HepG2 (cell line): Measurements from ENCODE around the gene BPIFB6. TPM values are rescaled to one million over a fixed set of nuclear protein-coding genes. Genes with fewer than 3 reads are reported as not detected.
A peak's percentile ranks its signal among the peaks of the same experiment; 100 is the strongest.

Experiments
- BORCS8-MEF2B ChIP-seq: sonication (generic); formaldehyde crosslinking; IDR thresholded peaks from 2 replicates; pipeline ENCODE4 v1.8.0; 2022; ENCODE audit warnings: mild to moderate bottlenecking, missing genetic modification reagents
- CC2D1A ChIP-seq: sonication (generic); formaldehyde crosslinking; IDR thresholded peaks from 2 replicates; pipeline ENCODE4 v1.8.1; 2023; ENCODE audit warnings: mild to moderate bottlenecking, missing genetic modification reagents
- CREB1 ChIP-seq, 2 experiments: fragments of 450-650 bp in 1 of 2; IDR thresholded peaks; 2 replicates each; pipeline ENCODE4 v1.6.1; 2016 to 2017; ENCODE audit warnings: control low read depth in 1 of 2, mild to moderate bottlenecking in 1 of 2, missing compliant biosample characterization in 1 of 2, missing genetic modification characterization in 1 of 2
- HDAC2 ChIP-seq: sonication (generic); formaldehyde crosslinking; IDR thresholded peaks from 2 replicates; pipeline ENCODE4 v1.4.0; 2020; ENCODE audit warnings: missing genetic modification reagents
- HNF4G ChIP-seq, 2 experiments: sonication (generic) in 1 of 2; formaldehyde crosslinking in 1 of 2; IDR thresholded peaks; 2 replicates each; pipeline versions ENCODE4 v1.4.0 to v1.6.1; 2011 to 2020; ENCODE audit warnings: borderline replicate concordance in 2 of 2, low read depth in 2 of 2, mild to moderate bottlenecking in 2 of 2, low read length in 1 of 2, missing genetic modification reagents in 1 of 2, moderate library complexity in 1 of 2
- MYC ChIP-seq: sonication (generic); formaldehyde crosslinking; IDR thresholded peaks from 2 replicates; pipeline ENCODE4 v1.9.0; 2021; ENCODE audit warnings: missing genetic modification reagents, borderline replicate concordance
- MYPOP ChIP-seq: sonication (generic); formaldehyde crosslinking; IDR thresholded peaks from 2 replicates; pipeline ENCODE4 v1.8.1; 2023; ENCODE audit warnings: mild to moderate bottlenecking, moderate library complexity, missing genetic modification reagents
- SOX13 ChIP-seq, 3 experiments: fragments of 450-650 bp in 1 of 3; sonication (generic) in 1 of 3; formaldehyde crosslinking in 1 of 3; IDR thresholded peaks in 2 of 3; conservative IDR thresholded peaks in 1 of 3; 2 replicates each; pipeline versions ENCODE4 v1.5.0 to v1.6.1; 2016 to 2020; ENCODE audit warnings: antibody characterized with exemption in 1 of 3, mild to moderate bottlenecking in 1 of 3, missing compliant biosample characterization in 1 of 3, missing genetic modification reagents in 1 of 3, moderate library complexity in 1 of 3
- STAT6 ChIP-seq: sonication (generic); formaldehyde crosslinking; IDR thresholded peaks from 2 replicates; pipeline ENCODE4 v1.4.0; 2020; ENCODE audit warnings: missing genetic modification reagents, mild to moderate bottlenecking, borderline replicate concordance
- TFDP2 ChIP-seq: sonication (generic); formaldehyde crosslinking; IDR thresholded peaks from 2 replicates; pipeline ENCODE4 v1.4.0; 2020; ENCODE audit warnings: missing genetic modification reagents
- TSC22D2 ChIP-seq: sonication (generic); formaldehyde crosslinking; IDR thresholded peaks from 2 replicates; pipeline ENCODE4 v1.5.1; 2020; ENCODE audit warnings: missing genetic modification reagents, mild to moderate bottlenecking, borderline replicate concordance
- XBP1 ChIP-seq: sonication (generic); formaldehyde crosslinking; IDR thresholded peaks from 2 replicates; pipeline ENCODE4 v1.5.0; 2020; ENCODE audit warnings: missing genetic modification reagents
- YEATS2 ChIP-seq: sonication (generic); formaldehyde crosslinking; IDR thresholded peaks from 2 replicates; pipeline ENCODE4 v1.4.0; 2020; ENCODE audit warnings: missing genetic modification reagents, borderline replicate concordance
- ZBTB25 ChIP-seq: IDR thresholded peaks from 2 replicates; pipeline ENCODE4 v1.6.1; 2018; ENCODE audit warnings: missing genetic modification reagents
- ZFP90 ChIP-seq: sonication (generic); formaldehyde crosslinking; IDR thresholded peaks from 2 replicates; pipeline ENCODE4 v1.8.0; 2022; ENCODE audit warnings: missing genetic modification reagents, mild to moderate bottlenecking, inconsistent platforms, borderline replicate concordance
- ZNF274 ChIP-seq: sonication (generic); formaldehyde crosslinking; IDR thresholded peaks from 2 replicates; pipeline ENCODE4 v1.5.1; 2020; ENCODE audit warnings: mild to moderate bottlenecking, missing genetic modification reagents
- ZNF431 ChIP-seq: sonication (generic); formaldehyde crosslinking; IDR thresholded peaks from 2 replicates; pipeline ENCODE4 v1.9.0; 2022; ENCODE audit warnings: missing genetic modification reagents, low read depth, mild to moderate bottlenecking, borderline replicate concordance
- ZNF503 ChIP-seq: sonication (generic); formaldehyde crosslinking; IDR thresholded peaks from 2 replicates; pipeline ENCODE4 v1.4.0; 2020; ENCODE audit warnings: missing genetic modification reagents
- ZNF878 ChIP-seq: sonication (generic); formaldehyde crosslinking; IDR thresholded peaks from 2 replicates; pipeline ENCODE4 v1.8.1; 2023; ENCODE audit warnings: mild to moderate bottlenecking, missing genetic modification reagents, moderate library complexity
- polyA plus RNA-seq, 8 experiments: library from polyadenylated mRNA; depleted of rRNA in 3 of 8; stranded (reverse) in 7 of 8; unstranded in 1 of 8; fragments of >200 nt; fragmentation: Illumina TruSeq in 4 of 8; extraction: Trizol in 4 of 8; gene quantifications; 2 replicates each; pipeline versions ENCODE4 v1.2.1 to v1.2.3, GENCODE V29; 2011 to 2016; ENCODE audit warnings: low read depth in 4 of 8, missing spikeins in 1 of 8, mixed read lengths in 1 of 8; ENCODE audit not compliant: insufficient read depth in 1 of 8
- total RNA-seq, 5 experiments: library from RNA; depleted of rRNA; stranded (reverse); fragments of >200 nt; fragmentation: Illumina TruSeq; extraction: Trizol; gene quantifications; 2 replicates each; pipeline ENCODE4 v1.2.3, GENCODE V29; 2016; ENCODE audit warnings: low read depth in 1 of 5

BPIFB6 gene
- total and polyA plus RNA-seq, 2 of the 13 experiments (the other 11 are each of a cell fraction or from before 2014, with no cell fraction given), result 0.13 to 1.7 TPM

- TF ChIP-seq STAT6 (CRISPR knock-in tag) (no peak; the same call in 1 of the 2 replicates), YEATS2 (0 out of 2 replicates have a peak, but pooled peaks have one; percentile 18), ZNF274 (no peak), ZBTB25 (CRISPR knock-in tag) (0 out of 2 replicates have a peak, but pooled peaks have one; percentile 36), MYC (CRISPR knock-in tag) (peak; percentile 54; the same call in 1 of the 2 replicates), BORCS8-MEF2B (peak; percentile 61; the same call in 1 of the 2 replicates), CREB1 (IDR thresholded peaks at IDR 0.05) (no peak), CREB1 (CRISPR knock-in tag; IDR thresholded peaks at IDR 0.05) (0 out of 2 replicates have a peak, but pooled peaks have one; percentile 8), TSC22D2 (CRISPR knock-in tag) (peak; percentile 82; the same call in 1 of the 2 replicates), HDAC2 (no peak), ZNF503 (CRISPR knock-in tag) (no peak), MYPOP (CRISPR knock-in tag) (no peak), TFDP2 (CRISPR knock-in tag) (no peak; the same call in 1 of the 2 replicates), ZNF431 (CRISPR knock-in tag) (no peak), SOX13 (IDR thresholded peaks at IDR 0.05) (no peak), SOX13 (CRISPR knock-in tag; conservative IDR thresholded peaks at IDR 0.05 in 1 of 2, IDR thresholded peaks at IDR 0.05 in 1 of 2) (0 out of 4 replicates have a peak, but pooled peaks of 1 of the 2 experiments have one; percentile 6), HNF4G (IDR thresholded peaks at IDR 0.05; ENCODE audit: borderline replicate concordance, low read depth, low read length) (no peak), HNF4G (CRISPR knock-in tag; IDR thresholded peaks at IDR 0.05; ENCODE audit: borderline replicate concordance, low read depth) (no peak), XBP1 (CRISPR knock-in tag) (no peak), ZFP90 (CRISPR knock-in tag) (no peak; the same call in 1 of the 2 replicates), ZNF878 (CRISPR knock-in tag) (peak; percentile 81), CC2D1A (no peak)
These were observed 5.2 kb upstream of the BPIFB6 start (continued) for GRCh38 chr20:33026072-33026778.
